Measurements from ENCODE around the gene B3GAT2.

The B3GAT2 gene

GRCh38 chr6:70838907-70839285 is 118.0 kb downstream of the B3GAT2 start:
- TF ChIP-seq ZNF8 (CRISPR knock-in tag; IDR thresholded peaks at IDR 0.05), result no peak
- no peak for TF ChIP-seq TCF4 (CRISPR knock-in tag; IDR thresholded peaks at IDR 0.05; ENCODE audit: borderline replicate concordance)
- TF ChIP-seq CREB5 (CRISPR knock-in tag; IDR thresholded peaks at IDR 0.05; ENCODE audit: low read depth), result no peak
- no peak for TF ChIP-seq ZFP3 (CRISPR knock-in tag; IDR thresholded peaks at IDR 0.05)
- TF ChIP-seq ARNTL (CRISPR knock-in tag; IDR thresholded peaks at IDR 0.05; ENCODE audit: borderline replicate concordance, low read depth), result no peak
- no peak for TF ChIP-seq RARB (CRISPR knock-in tag; IDR thresholded peaks at IDR 0.05)
- TF ChIP-seq SNAI2 (CRISPR knock-in tag; IDR thresholded peaks at IDR 0.05), result no peak
- TF ChIP-seq ZNF565 (CRISPR knock-in tag; conservative IDR thresholded peaks at IDR 0.05; ENCODE audit: low read depth), result no peak
- no peak for TF ChIP-seq TSHZ2 (CRISPR knock-in tag; IDR thresholded peaks at IDR 0.05)
- TF ChIP-seq TOX (CRISPR knock-in tag; IDR thresholded peaks at IDR 0.05; ENCODE audit: borderline replicate concordance), result no peak
- no peak for TF ChIP-seq ZFP30 (CRISPR knock-in tag; IDR thresholded peaks at IDR 0.05)
- ATAC-seq, result no peak

DNA sequence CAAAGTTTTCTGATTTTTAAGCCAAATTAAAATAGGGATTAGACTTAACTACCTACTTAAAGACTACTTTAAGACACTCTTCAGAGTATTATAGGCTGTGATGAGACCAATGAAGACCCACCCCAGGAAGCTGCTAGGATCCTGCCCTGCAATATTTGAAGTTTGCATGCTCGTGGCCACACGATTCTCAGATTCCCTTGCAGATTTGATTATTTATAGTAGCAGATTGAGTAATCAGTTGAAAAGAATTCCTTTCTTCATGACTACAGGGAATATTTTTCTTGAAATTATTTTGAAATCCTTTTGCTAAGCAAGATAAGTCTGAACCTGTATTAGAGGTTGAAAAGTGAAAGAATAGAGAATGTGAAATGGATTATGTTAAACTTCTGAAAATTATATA is 122.3 kb downstream of the B3GAT2 start:
- TF ChIP-seq ARNTL (CRISPR knock-in tag; IDR thresholded peaks at IDR 0.05; ENCODE audit: borderline replicate concordance, low read depth) (no peak), ZNF70 (CRISPR knock-in tag; IDR thresholded peaks at IDR 0.05) (no peak), CSRNP3 (CRISPR knock-in tag; IDR thresholded peaks at IDR 0.05) (no peak), OSR1 (CRISPR knock-in tag; IDR thresholded peaks at IDR 0.05) (no peak), POU6F1 (CRISPR knock-in tag; IDR thresholded peaks at IDR 0.05; ENCODE audit: borderline replicate concordance, low read depth) (no peak), GLIS3 (CRISPR knock-in tag; IDR thresholded peaks at IDR 0.05) (no peak)
- ATAC-seq, result no peak

DNA sequence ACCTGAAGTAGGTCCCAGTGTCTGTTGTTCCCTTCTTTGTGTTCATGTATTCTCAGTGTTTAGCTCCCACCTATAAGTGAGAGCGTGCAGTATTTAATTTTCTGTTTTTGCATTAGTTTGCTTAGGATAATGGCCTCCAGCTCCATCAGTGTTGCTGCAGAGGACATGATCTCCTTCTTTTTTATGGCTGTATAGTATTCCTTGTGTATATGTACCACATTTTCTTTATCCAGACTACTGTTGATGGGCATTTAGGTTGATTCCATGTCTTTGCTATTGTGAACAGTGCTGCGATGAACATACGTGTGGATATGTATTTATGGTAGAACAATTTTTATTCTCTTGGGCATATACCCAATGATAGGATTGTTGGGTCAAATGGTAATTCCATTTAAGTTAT is 125.4 kb downstream of the B3GAT2 start:
- no peak for ATAC-seq
- TF ChIP-seq ZC3H10 (CRISPR knock-in tag; IDR thresholded peaks at IDR 0.05) (no peak), ZNF8 (CRISPR knock-in tag; IDR thresholded peaks at IDR 0.05) (peak; percentile 71)

DNA sequence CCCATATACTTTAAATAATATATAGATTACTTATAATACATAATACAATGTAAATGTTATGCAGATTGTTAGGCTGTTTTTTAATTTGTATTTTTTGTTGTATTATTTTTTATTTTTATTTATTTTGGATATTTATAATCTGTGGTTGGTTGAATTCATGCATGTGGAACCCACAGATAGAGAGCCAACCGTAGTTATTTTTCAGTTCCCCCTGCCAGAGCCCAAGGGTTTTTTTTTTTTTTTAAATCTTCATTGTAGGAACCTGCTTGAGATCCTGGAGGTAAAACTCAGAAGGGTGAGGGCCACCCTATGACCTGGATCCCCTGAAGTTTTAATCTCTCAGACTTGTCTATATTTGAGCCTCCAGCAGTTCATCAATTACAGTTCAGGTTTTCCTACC is 133.2 kb downstream of the B3GAT2 start:
- no peak for TF ChIP-seq OSR1 (CRISPR knock-in tag; IDR thresholded peaks at IDR 0.05)
- no peak for TF ChIP-seq TSHZ2 (CRISPR knock-in tag; IDR thresholded peaks at IDR 0.05)
- no peak for TF ChIP-seq CSRNP3 (CRISPR knock-in tag; IDR thresholded peaks at IDR 0.05)
- no peak for TF ChIP-seq TOX (CRISPR knock-in tag; IDR thresholded peaks at IDR 0.05; ENCODE audit: borderline replicate concordance)
- TF ChIP-seq ZFP3 (CRISPR knock-in tag; IDR thresholded peaks at IDR 0.05), result no peak
- TF ChIP-seq ZNF8 (CRISPR knock-in tag; IDR thresholded peaks at IDR 0.05), result no peak
- no peak for TF ChIP-seq PPARA (CRISPR knock-in tag; IDR thresholded peaks at IDR 0.05; ENCODE audit: borderline replicate concordance)
- no peak for TF ChIP-seq ISL1 (CRISPR knock-in tag; IDR thresholded peaks at IDR 0.05)
- ATAC-seq, result no peak
